ENCODE results near the gene TICAM1. TPM values are rescaled to one million over a fixed set of nuclear protein-coding genes. Genes with fewer than 3 reads are reported as not detected.

TICAM1 gene
- total RNA-seq (2022; extraction: Qiagen RNA extraction): 7.3 to 10.1 TPM (median 9.4 TPM) in 5 replicates

GRCh38 chr19:4831304-4831978 is at the start of gene TICAM1:
Gene TICAM1 (minus strand): TSS chr19:4831712. CDS start chr19:4818377, 13,335 bp downstream.

GRCh38 chr19:4867534-4868285 is 36.2 kb upstream of the TICAM1 start, which contains the start of gene PLIN3:
Gene PLIN3 (minus strand): TSS chr19:4867667. CDS start chr19:4861394, 6,273 bp downstream.

GRCh38 chr19:4791183-4792018 is 40.1 kb downstream of the TICAM1 start, which contains the start of gene FEM1A:
Gene FEM1A (plus strand): TSS chr19:4791734. CDS start chr19:4791855, 121 bp downstream.

Other genes starting within 250 kb of the TICAM1 start
- 3.5 to 4.9 TPM (median 4.5 TPM) in 5 replicates for gene TNFAIP8L1, start 192.2 kb downstream of the TICAM1 start, total RNA-seq (2022; extraction: Qiagen RNA extraction)
- 110 to 145 TPM (median 139 TPM) in 5 replicates for gene MYDGF, start 161.4 kb downstream of the TICAM1 start, total RNA-seq (2022; extraction: Qiagen RNA extraction)
- gene DPP9, start 107.9 kb downstream of the TICAM1 start, total RNA-seq (2022; extraction: Qiagen RNA extraction): 57.7 to 68.5 TPM (median 64.4 TPM) in 5 replicates
- gene FEM1A, start 40.0 kb downstream of the TICAM1 start, total RNA-seq (2022; extraction: Qiagen RNA extraction): 5.1 to 5.7 TPM (median 5.4 TPM) in 5 replicates
- 105 to 136 TPM (median 127 TPM) in 5 replicates for gene PLIN3, start 36.0 kb upstream of the TICAM1 start, total RNA-seq (2022; extraction: Qiagen RNA extraction)
- gene ARRDC5, start 71.2 kb upstream of the TICAM1 start, total RNA-seq (2022; extraction: Qiagen RNA extraction): not detected in 5 replicates
- gene UHRF1, start 77.8 kb upstream of the TICAM1 start, total RNA-seq (2022; extraction: Qiagen RNA extraction): 42.9 to 49.8 TPM (median 46.6 TPM) in 5 replicates
- 5.6 to 9.0 TPM (median 7.8 TPM) in 5 replicates for gene KDM4B, start 137.4 kb upstream of the TICAM1 start, total RNA-seq (2022; extraction: Qiagen RNA extraction)

All from A549 treated with CORT108297 at 1 μM for 4 hours (cell line).